Astrocyte of the hippocampus (primary cell): ENCODE data around the gene PTTG2.
"Not testable (repeated sequence)": the region's sequence is repeated elsewhere in the genome, so short reads cannot be mapped to it uniquely, and the experiment has no call there.

Experiments used
- DNase-seq: peaks from one replicate; pipeline ENCODE4 v3.0.0; 2011; ENCODE audit warnings: low read depth, low spot score

PTTG2 gene

GRCh38 chr4:37960098-37960497, at the start of gene PTTG2:
PTTG2 (plus strand) TSS chr4:37960398; CDS start chr4:37960435, 37 bp downstream.
- DNase-seq = no peak

- DNase-seq = no peak
Observed at GRCh38 chr4:37914539-37914938, 45.7 kb upstream of the PTTG2 start.

- DNase-seq = no peak
Observed at GRCh38 chr4:37917388-37917787, 42.8 kb upstream of the PTTG2 start.

- DNase-seq = no peak
Observed at GRCh38 chr4:37918653-37919052, 41.5 kb upstream of the PTTG2 start.

GRCh38 chr4:37922328-37922727, 37.9 kb upstream of the PTTG2 start:
- DNase-seq = peak; percentile 90

GRCh38 chr4:37923089-37923488, 37.1 kb upstream of the PTTG2 start:
- not testable (repeated sequence) for DNase-seq

- no peak for DNase-seq
Observed at GRCh38 chr4:37924946-37925345, 35.3 kb upstream of the PTTG2 start.

GRCh38 chr4:37927434-37927833, 32.8 kb upstream of the PTTG2 start:
- no peak for DNase-seq

- peak; percentile 17 for DNase-seq
Observed at GRCh38 chr4:37928426-37929416, 31.5 kb upstream of the PTTG2 start.

- no peak for DNase-seq
Observed at GRCh38 chr4:37934096-37934495, 26.1 kb upstream of the PTTG2 start.

- no peak for DNase-seq
Observed at GRCh38 chr4:37934609-37935008, 25.6 kb upstream of the PTTG2 start.

GRCh38 chr4:37935026-37935425, 25.2 kb upstream of the PTTG2 start:
- no peak for DNase-seq

GRCh38 chr4:37936889-37937498, 23.2 kb upstream of the PTTG2 start:
- peak; percentile 8 for DNase-seq

GRCh38 chr4:37938208-37938607, 22.0 kb upstream of the PTTG2 start:
- no peak for DNase-seq

GRCh38 chr4:37946503-37947179, 13.6 kb upstream of the PTTG2 start:
- DNase-seq = no peak

- DNase-seq = no peak
Observed at GRCh38 chr4:37948542-37948941, 11.7 kb upstream of the PTTG2 start.

GRCh38 chr4:37949636-37950426, 10.4 kb upstream of the PTTG2 start:
- no peak for DNase-seq

- no peak for DNase-seq
Observed at GRCh38 chr4:37951461-37952352, 8.5 kb upstream of the PTTG2 start.

GRCh38 chr4:37953156-37953555, 7.0 kb upstream of the PTTG2 start:
- DNase-seq = no peak

GRCh38 chr4:37953620-37954293, 6.4 kb upstream of the PTTG2 start:
- DNase-seq = peak; percentile 54
